Middle frontal gyrus (tissue), 1 donor: ENCODE data around the gene ENPP7.
"Not testable (repeated sequence)": the region's sequence is repeated elsewhere in the genome, so short reads cannot be mapped to it uniquely, and the experiment has no call there.

Source experiments
- DNase-seq: peaks from one replicate; pipeline ENCODE4 v3.0.0-alpha.2; 2015; ENCODE audit warnings: low spot score; ENCODE audit errors: extremely low spot score

Gene ENPP7

GRCh38 chr17:79748295-79749099 is 17.8 kb downstream of the ENPP7 start:
- no peak for DNase-seq

- DNase-seq, result no peak
Measured at GRCh38 chr17:79749156-79749815, 18.5 kb downstream of the ENPP7 start.

- no peak for DNase-seq
Measured at GRCh38 chr17:79749958-79750357, 19.2 kb downstream of the ENPP7 start.

- no peak for DNase-seq
Measured at GRCh38 chr17:79750650-79751545, 20.2 kb downstream of the ENPP7 start.

GRCh38 chr17:79752175-79752574 is 21.4 kb downstream of the ENPP7 start:
- no peak for DNase-seq

GRCh38 chr17:79754370-79754769 is 23.6 kb downstream of the ENPP7 start:
- DNase-seq, result no peak

GRCh38 chr17:79754903-79755302 is 24.2 kb downstream of the ENPP7 start:
- not testable (repeated sequence) for DNase-seq

GRCh38 chr17:79755591-79755990 is 24.8 kb downstream of the ENPP7 start:
- no peak for DNase-seq

GRCh38 chr17:79757140-79757745 is 26.5 kb downstream of the ENPP7 start:
- no peak for DNase-seq

GRCh38 chr17:79758271-79758670 is 27.5 kb downstream of the ENPP7 start:
- no peak for DNase-seq

- no peak for DNase-seq
Measured at GRCh38 chr17:79760197-79760906, 29.6 kb downstream of the ENPP7 start.

- DNase-seq, result no peak
Measured at GRCh38 chr17:79761894-79762589, 31.3 kb downstream of the ENPP7 start.

- DNase-seq, result no peak
Measured at GRCh38 chr17:79765708-79766107, 35.0 kb downstream of the ENPP7 start.

GRCh38 chr17:79769570-79770506 is 39.1 kb downstream of the ENPP7 start:
- no peak for DNase-seq

- no peak for DNase-seq
Measured at GRCh38 chr17:79771276-79771675, 40.5 kb downstream of the ENPP7 start.

- DNase-seq, result not testable (repeated sequence)
Measured at GRCh38 chr17:79772726-79773125, 42.0 kb downstream of the ENPP7 start.

GRCh38 chr17:79774561-79774975 is 43.8 kb downstream of the ENPP7 start:
- no peak for DNase-seq

- no peak for DNase-seq
Measured at GRCh38 chr17:79775632-79776031, 44.9 kb downstream of the ENPP7 start.
